ENCODE results near the gene LSM14A. TPM values are rescaled to one million over a fixed set of nuclear protein-coding genes. Genes with fewer than 3 reads are reported as not detected.
A peak's percentile ranks its signal among the peaks of the same experiment; 100 is the strongest.

The LSM14A gene
- total and polyA plus RNA-seq, 2 of the 8 experiments (the other 6 are each of a cell fraction or from before 2014, with no cell fraction given), result 117 to 195 TPM

- Histone ChIP-seq H2BK5ac (ENCODE audit: low read depth, low read length) (no peak overlapping the region), H2BK12ac (ENCODE audit: low read depth, low read length) (no peak overlapping the region), H3K14ac (ENCODE audit: insufficient read length) (no peak overlapping the region), H3K79me1 (ENCODE audit: low read depth, low read length) (no peaks in the 10 kb centered on the region), H3K36me3 (ENCODE audit: control insufficient read depth in 2 of 4, insufficient read depth in 4 of 4, low read length in 3 of 4) (no peaks in the 10 kb centered on the region), H3K27ac (ENCODE audit: low read depth, low read length) (no peak overlapping the region), H3K79me2 (ENCODE audit: control insufficient read depth in 1 of 2, insufficient read depth in 2 of 2, low read length in 2 of 2) (no peaks in the 10 kb centered on the region), H3K23me2 (ENCODE audit: low read depth, low read length) (no peaks in the 10 kb centered on the region), H3K18ac (ENCODE audit: extremely low read depth, low read length) (no peak overlapping the region), H4K8ac (ENCODE audit: extremely low read depth, insufficient read depth, low read length) (no peak overlapping the region), H3K4me3 (ENCODE audit: extremely low read depth in 1 of 4, insufficient read depth in 2 of 4, low read depth in 3 of 4, low read length in 4 of 4) (no peak overlapping the region), H3K4me1 (replicated peaks in 1 of 4; ENCODE audit: control insufficient read depth in 3 of 4, insufficient read depth in 4 of 4, low read length in 3 of 4) (no peaks in the 10 kb centered on the region), H3K9ac (replicated peaks in 1 of 4; ENCODE audit: extremely low read depth in 1 of 4, low read depth in 3 of 4, low read length in 3 of 4) (no peak overlapping the region), H3K4ac (replicated peaks; ENCODE audit: insufficient read length, low read depth, low read length) (no peak overlapping the region), H2BK20ac (ENCODE audit: low read length) (no peak overlapping the region), H4K91ac (replicated peaks; ENCODE audit: insufficient read length, low read length) (no peak overlapping the region), H2BK120ac (replicated peaks; ENCODE audit: low read depth, low read length) (no peak overlapping the region), H3K4me2 (ENCODE audit: insufficient read depth in 1 of 2, low read depth in 2 of 2, low read length in 2 of 2) (no peak overlapping the region), H4K20me1 (replicated peaks in 1 of 2; ENCODE audit: control insufficient read depth in 1 of 2, insufficient read depth in 2 of 2, low read length in 2 of 2) (no peaks in the 10 kb centered on the region), H3K23ac (ENCODE audit: insufficient read length) (no peak overlapping the region), H2AFZ (ENCODE audit: low read length) (0 out of 2 replicates have a peak overlapping the region, but pooled peaks have one; percentile 9), H3K9me3 (ENCODE audit: insufficient read depth in 2 of 2, low read depth in 1 of 2, low read length in 1 of 2) (peaks cover 0 to 6% of the 10 kb centered on the region in 2 experiments; a peak in 1 of 4 replicates), H4K5ac (ENCODE audit: insufficient read length, low read depth, low read length) (no peak overlapping the region), H3K56ac (replicated peaks; ENCODE audit: insufficient read length, low read depth, low read length) (no peak overlapping the region), H3K27me3 (replicated peaks in 1 of 4; ENCODE audit: control insufficient read depth in 3 of 4, extremely low read depth in 1 of 4, insufficient read depth in 3 of 4, low read length in 3 of 4) (no peaks in the 10 kb centered on the region), H2AK5ac (ENCODE audit: low read depth, low read length) (no peak overlapping the region), H2BK15ac (ENCODE audit: low read length) (no peak overlapping the region)
- DNase-seq (ENCODE audit: low read depth in 1 of 2, low spot score in 2 of 2) (no peak), FAIRE-seq (no peak)
- POLR2A ChIA-PET (ENCODE audit: partially characterized antibody), result no interaction called here
- TF ChIP-seq POU5F1 (IDR thresholded peaks at IDR 0.05; ENCODE audit: low read depth, low read length), result no peak
- no peak for TF ChIP-seq SIRT6 (IDR thresholded peaks at IDR 0.05; ENCODE audit: low read length)
- no peak for TF ChIP-seq SP4 (IDR thresholded peaks at IDR 0.05; ENCODE audit: low read length)
- no peak for TF ChIP-seq FOSL1 (IDR thresholded peaks at IDR 0.05; ENCODE audit: insufficient read depth, low read depth, low read length)
- TF ChIP-seq ZNF274 (IDR thresholded peaks at IDR 0.05; ENCODE audit: borderline replicate concordance, extremely low read depth, low read length), result no peak
- no peak for TF ChIP-seq EP300 (IDR thresholded peaks at IDR 0.05; ENCODE audit: borderline replicate concordance in 1 of 2, low read depth in 2 of 2, low read length in 2 of 2)
- TF ChIP-seq CHD1 (IDR thresholded peaks at IDR 0.05; ENCODE audit: low read depth, low read length), result no peak
- TF ChIP-seq SIX5 (IDR thresholded peaks at IDR 0.05; ENCODE audit: low read depth, low read length), result no peak
- TF ChIP-seq RFX5 (IDR thresholded peaks at IDR 0.05; ENCODE audit: borderline replicate concordance, low read depth, low read length), result no peak
- TF ChIP-seq NANOG (IDR thresholded peaks at IDR 0.05; ENCODE audit: insufficient read depth, low read depth, low read length, poor library complexity, severe bottlenecking), result no peak
- no peak for TF ChIP-seq TCF12 (IDR thresholded peaks at IDR 0.05; ENCODE audit: low read depth, low read length)
- TF ChIP-seq NRF1 (IDR thresholded peaks at IDR 0.05; ENCODE audit: low read depth, low read length), result no peak
- WGBS, 2 experiments (ENCODE audit: extremely low coverage in 1 of 2, insufficient coverage in 1 of 2, insufficient read length in 1 of 2, insufficient replicate concordance in 2 of 2, low coverage in 1 of 2, low lambda C conversion rate in 2 of 2, missing lambda C conversion rate in 1 of 2), result 48% methylated on average over 5 of the region's 5 CpGs; no CpG with 5 or more reads in 1 of the 2 experiments
- CTCF ChIA-PET (ENCODE audit: partially characterized antibody), result interaction anchor here (1.6 to 2.0 kb wide), 2 partner anchors 44 to 370 kb away, joined by 4 to 9 read pairs; no protein-coding TSS in a partner anchor
These were observed 31.3 kb upstream of the LSM14A start for GRCh38 chr19:34141025-34141424.
